CD4-positive, alpha-beta T cell (primary cell): ENCODE results near the gene FGD5. TPM values are rescaled to one million over a fixed set of nuclear protein-coding genes. Genes with fewer than 3 reads are reported as not detected.

ENCODE experiments used
- ATAC-seq: fragments of 200-7000 bp; cut with Tn5 transposase; one replicate; pipeline ENCODE4 v1.10.0; 2022; ENCODE audit warnings: mild to moderate bottlenecking; ENCODE audit not compliant: poor library complexity
- CTCF ChIA-PET: fragments of 350-600 bp; sonication (Branson Sonifier 250); formaldehyde crosslinking; loops from one replicate; lab custom pipeline; 2021; ENCODE audit warnings: antibody characterized with exemption, inconsistent platforms; lab: Charles Lee
- POLR2A ChIA-PET: fragments of 350-600 bp; sonication (Branson Sonifier 250); formaldehyde crosslinking; loops from one replicate; lab custom pipeline; 2021; ENCODE audit warnings: antibody characterized with exemption, inconsistent platforms; lab: Charles Lee
- DNase-seq, 14 experiments: peaks; one replicate each; pipeline ENCODE4 v3.0.0-alpha.2; 2013 to 2020; ENCODE audit warnings: mixed read lengths in 2 of 14
- H3K27ac ChIP-seq, 2 donors: one replicate each; pipeline versions ENCODE4 v1.5.1 to v1.7.0; 2013; ENCODE audit warnings: low read length in 2 of 2, low read depth in 1 of 2, mild to moderate bottlenecking in 1 of 2
- H3K27me3 ChIP-seq, 2 experiments: 1 replicate in 1 of 2; 2 replicates in 1 of 2; pipeline versions ENCODE4 v1.6.1 to v1.7.0; 2013; ENCODE audit warnings: low read length in 2 of 2, control low read depth in 1 of 2, mild to moderate bottlenecking in 1 of 2, moderate library complexity in 1 of 2; ENCODE audit not compliant: insufficient read depth in 2 of 2, control insufficient read depth in 1 of 2
- H3K36me3 ChIP-seq: one replicate; pipeline ENCODE4 v1.6.1; 2013; ENCODE audit warnings: low read length, control low read depth; ENCODE audit not compliant: insufficient read depth
- H3K4me1 ChIP-seq: one replicate; pipeline ENCODE4 v1.6.1; 2013; ENCODE audit warnings: low read length, control low read depth; ENCODE audit not compliant: insufficient read depth
- H3K4me3 ChIP-seq: one replicate; pipeline ENCODE4 v1.5.1; 2013; ENCODE audit warnings: mild to moderate bottlenecking, low read length, moderate library complexity
- H3K9me3 ChIP-seq, 2 experiments: 1 replicate in 1 of 2; 2 replicates in 1 of 2; pipeline versions ENCODE4 v1.6.1 to v1.7.0; 2013; ENCODE audit warnings: low read length in 2 of 2, mild to moderate bottlenecking in 2 of 2, control low read depth in 1 of 2, moderate library complexity in 1 of 2; ENCODE audit not compliant: control insufficient read depth in 1 of 2, insufficient read depth in 1 of 2
- H3K27ac Mint-ChIP-seq: one replicate; pipeline ENCODE4 v1.8.0; 2020; ENCODE audit warnings: mixed read lengths
- H3K27me3 Mint-ChIP-seq: one replicate; pipeline ENCODE4 v1.8.0; 2021; ENCODE audit warnings: mixed read lengths
- H3K36me3 Mint-ChIP-seq: one replicate; pipeline ENCODE4 v1.8.0; 2021; ENCODE audit warnings: low read depth, mixed read lengths
- H3K4me1 Mint-ChIP-seq: one replicate; pipeline ENCODE4 v1.8.0; 2021; ENCODE audit warnings: low read depth, mixed read lengths
- H3K4me3 Mint-ChIP-seq: one replicate; pipeline ENCODE4 v1.8.0; 2020; ENCODE audit warnings: mild to moderate bottlenecking, mixed read lengths
- H3K9me3 Mint-ChIP-seq: one replicate; pipeline ENCODE4 v1.8.0; 2020; ENCODE audit warnings: mixed read lengths
- intact Hi-C, 2 experiments: fragments of 100-400 bp; cut with DNase I in 1 of 2; cut with micrococcal nuclease in 1 of 2; formaldehyde crosslinking; loops; one replicate each; pipeline versions ENCODE4 v1.15.1 to v1.9.0; 2023 to 2025; cut with DNase I, micrococcal nuclease
- total RNA-seq, 174 experiments: library from RNA in 2 of 174; stranded (reverse) in 2 of 174; gene quantifications; one replicate each; pipeline ENCODE4 v1.2.3 and lab custom pipeline; 2021 to 2026
- TF ChIP-seq, protein P1 (sequence below): fragments of 200-600 bp; IDR thresholded peaks from one replicate; pipeline ENCODE4 v1.8.0; 2022; ENCODE audit warnings: antibody characterized with exemption, mild to moderate bottlenecking

The FGD5 gene
- total RNA-seq, 2 experiments from 2014 or later = not detected

DNA sequence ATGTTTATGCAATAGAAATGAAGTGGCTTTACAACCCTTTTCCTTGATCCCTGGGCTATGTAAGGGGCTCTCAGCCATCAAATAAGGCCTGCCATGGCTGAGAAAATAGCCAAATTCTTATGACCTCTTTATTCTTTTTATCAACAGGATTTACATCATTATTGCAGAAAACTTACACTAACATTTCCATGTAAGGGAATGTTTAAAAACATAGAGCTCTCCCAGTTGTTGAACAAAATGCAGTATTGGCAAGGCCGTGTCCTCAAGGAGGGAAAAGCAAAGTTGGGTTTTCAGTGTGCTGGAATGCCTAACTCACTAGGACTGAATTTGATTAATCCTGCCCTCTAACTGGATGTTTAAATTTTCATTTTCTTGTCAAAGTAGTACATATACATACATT lies 150.9 kb downstream of the FGD5 start:
- intact Hi-C loops = no loop called here
- Mint-ChIP-seq H3K4me3 (no peak overlapping the region), H3K4me1 (peaks cover 21% of the 10 kb centered on the region), H3K36me3 (peaks cover 71% of the 10 kb centered on the region), H3K27me3 (no peaks in the 10 kb centered on the region), H3K9me3 (no peaks in the 10 kb centered on the region), H3K27ac (no peak overlapping the region)
- Histone ChIP-seq H3K27ac (no peak overlapping the region), H3K4me3 (no peak overlapping the region), H3K36me3 (peaks cover 31% of the 10 kb centered on the region), H3K27me3 (no peaks in the 10 kb centered on the region), H3K9me3 (no peaks in the 10 kb centered on the region), H3K4me1 (no peaks in the 10 kb centered on the region)
- ChIA-PET CTCF (no interaction called here), POLR2A (no interaction called here)
- TF ChIP-seq, protein P1, sequence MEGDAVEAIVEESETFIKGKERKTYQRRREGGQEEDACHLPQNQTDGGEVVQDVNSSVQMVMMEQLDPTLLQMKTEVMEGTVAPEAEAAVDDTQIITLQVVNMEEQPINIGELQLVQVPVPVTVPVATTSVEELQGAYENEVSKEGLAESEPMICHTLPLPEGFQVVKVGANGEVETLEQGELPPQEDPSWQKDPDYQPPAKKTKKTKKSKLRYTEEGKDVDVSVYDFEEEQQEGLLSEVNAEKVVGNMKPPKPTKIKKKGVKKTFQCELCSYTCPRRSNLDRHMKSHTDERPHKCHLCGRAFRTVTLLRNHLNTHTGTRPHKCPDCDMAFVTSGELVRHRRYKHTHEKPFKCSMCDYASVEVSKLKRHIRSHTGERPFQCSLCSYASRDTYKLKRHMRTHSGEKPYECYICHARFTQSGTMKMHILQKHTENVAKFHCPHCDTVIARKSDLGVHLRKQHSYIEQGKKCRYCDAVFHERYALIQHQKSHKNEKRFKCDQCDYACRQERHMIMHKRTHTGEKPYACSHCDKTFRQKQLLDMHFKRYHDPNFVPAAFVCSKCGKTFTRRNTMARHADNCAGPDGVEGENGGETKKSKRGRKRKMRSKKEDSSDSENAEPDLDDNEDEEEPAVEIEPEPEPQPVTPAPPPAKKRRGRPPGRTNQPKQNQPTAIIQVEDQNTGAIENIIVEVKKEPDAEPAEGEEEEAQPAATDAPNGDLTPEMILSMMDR = no peak
- DNase-seq = no peak
- ATAC-seq = no peak

DNA sequence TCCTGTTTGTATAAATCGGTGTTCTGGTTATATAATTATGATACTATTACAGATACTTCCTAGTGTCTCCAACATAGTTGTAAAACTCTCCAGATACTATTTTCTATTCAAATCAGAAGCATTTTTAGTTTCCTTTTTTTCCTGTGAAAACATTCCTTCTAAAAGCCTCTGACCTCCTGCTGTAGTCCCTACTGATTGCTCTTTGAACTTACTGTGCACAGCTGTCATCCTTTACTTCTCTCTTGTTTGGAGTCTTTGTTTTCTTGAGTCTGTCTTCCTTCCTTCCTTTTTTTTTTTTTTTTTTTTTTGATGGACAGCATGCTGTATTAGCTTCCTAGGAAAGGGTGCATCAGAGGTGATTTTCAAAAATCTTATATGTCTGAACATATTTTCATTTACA lies 157.6 kb downstream of the FGD5 start:
- Histone ChIP-seq H3K36me3 (peaks cover 26% of the 10 kb centered on the region), H3K27ac (no peak overlapping the region), H3K27me3 (no peaks in the 10 kb centered on the region), H3K4me3 (no peak overlapping the region), H3K4me1 (no peaks in the 10 kb centered on the region), H3K9me3 (no peaks in the 10 kb centered on the region)
- no peak for ATAC-seq
- ChIA-PET CTCF (no interaction called here), POLR2A (no interaction called here)
- Mint-ChIP-seq H3K27me3 (no peaks in the 10 kb centered on the region), H3K9me3 (no peaks in the 10 kb centered on the region), H3K36me3 (peaks cover 60% of the 10 kb centered on the region), H3K4me3 (no peak overlapping the region), H3K27ac (no peak overlapping the region), H3K4me1 (peaks cover 62% of the 10 kb centered on the region)
- TF ChIP-seq, protein P1 = no peak
- no peak for DNase-seq
- intact Hi-C loops = no loop called here

DNA sequence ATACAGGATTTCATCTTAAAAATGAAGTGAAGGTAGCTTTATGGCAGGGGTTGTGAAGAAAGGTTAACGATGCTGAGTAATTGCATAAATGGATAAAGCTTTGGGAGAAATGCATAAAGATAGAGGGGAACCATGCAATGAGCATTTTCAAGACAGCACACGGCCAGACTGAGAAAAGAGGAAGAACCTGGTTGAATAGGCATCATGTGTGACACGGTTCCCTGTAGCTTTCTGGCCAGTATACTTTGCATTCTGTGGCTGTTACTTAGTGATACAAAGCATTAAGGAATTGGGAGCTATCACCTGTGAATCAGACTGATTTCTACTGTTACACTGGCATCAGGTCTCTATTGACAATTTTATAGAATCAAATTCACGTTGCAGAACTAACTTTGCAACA lies 161.9 kb downstream of the FGD5 start:
- Mint-ChIP-seq H3K4me3 (no peak overlapping the region), H3K27ac (no peak overlapping the region), H3K36me3 (peaks cover 38% of the 10 kb centered on the region), H3K9me3 (no peaks in the 10 kb centered on the region), H3K4me1 (peaks cover 50% of the 10 kb centered on the region), H3K27me3 (no peaks in the 10 kb centered on the region)
- Histone ChIP-seq H3K9me3 (no peaks in the 10 kb centered on the region), H3K4me1 (no peaks in the 10 kb centered on the region), H3K27ac (no peak overlapping the region), H3K36me3 (peaks cover 10% of the 10 kb centered on the region), H3K4me3 (no peak overlapping the region), H3K27me3 (no peaks in the 10 kb centered on the region)
- TF ChIP-seq, protein P1 = no peak
- CTCF ChIA-PET = no interaction called here
- no peak for DNase-seq
- POLR2A ChIA-PET = no interaction called here
- intact Hi-C loops = no loop called here
- no peak for ATAC-seq

Other genes with a start within 250 kb of the FGD5 start
- 10 to 100 TPM; 32.9 to 37.5 TPM for gene CCDC174, start 167.2 kb upstream of the FGD5 start, total RNA-seq
- under 1 TPM in 1 of 2 experiments, not detected in 1; 0.14 TPM for gene C3orf20, start 143.8 kb upstream of the FGD5 start, total RNA-seq
- gene NR2C2, start 128.6 kb downstream of the FGD5 start, total RNA-seq = 10 to 100 TPM; 37.0 to 42.1 TPM
- 10 to 100 TPM; 59.9 to 60.2 TPM for gene MRPS25, start 246.4 kb downstream of the FGD5 start, total RNA-seq